Mucosa of descending colon (tissue), 3 donors: Measurements from ENCODE around the gene COMMD3. TPM values are rescaled to one million over a fixed set of nuclear protein-coding genes. Genes with fewer than 3 reads are reported as not detected.

ENCODE experiments used
- ATAC-seq: fragments of 200-7000 bp; cut with Tn5 transposase; one replicate; pipeline ENCODE4 v1.9.1; 2020; ENCODE audit warnings: mild to moderate bottlenecking, moderate library complexity
- DNase-seq, 3 donors: peaks; one replicate each; pipeline ENCODE4 v3.0.0-alpha.2; 2020
- H3K36me3 ChIP-seq: fragments of 200-600 bp; one replicate; pipeline ENCODE4 v1.8.0; 2021; ENCODE audit warnings: low read depth, mild to moderate bottlenecking
- H3K4me1 ChIP-seq: fragments of 200-600 bp; one replicate; pipeline ENCODE4 v1.8.0; 2021; ENCODE audit warnings: low read depth, mild to moderate bottlenecking
- H3K4me3 ChIP-seq: fragments of 200-600 bp; one replicate; pipeline ENCODE4 v1.8.0; 2021; ENCODE audit warnings: mild to moderate bottlenecking
- H3K9me3 ChIP-seq: fragments of 200-600 bp; one replicate; pipeline ENCODE4 v1.8.0; 2021; ENCODE audit warnings: mild to moderate bottlenecking
- CTCF ChIP-seq: fragments of 200-600 bp; IDR thresholded peaks from one replicate; pipeline ENCODE4 v1.8.0; 2022; ENCODE audit warnings: antibody characterized with exemption, mild to moderate bottlenecking
- intact Hi-C, 2 donors: fragments of 100-400 bp; cut with DNase I in 1 of 2; cut with micrococcal nuclease in 1 of 2; formaldehyde crosslinking; loops; one replicate each; pipeline versions ENCODE4 v1.11.0 to v1.11.1; 2022; cut with DNase I, micrococcal nuclease
- total RNA-seq, 3 donors: library from RNA; stranded (reverse); fragmentation: NEBNext Ultra II Directional in 2 of 3; extraction: Animal tissue kit (Norgen Biotek cat#: 25700) in 2 of 3; gene quantifications; one replicate each; pipeline versions ENCODE4 v1.2.1 to v1.2.4, GENCODE V29; 2021 to 2023
- donor health status: DM: no; HTN: no; CAD: no; lungs with moderate emphysema.
- donor health status: DM: no; HTN: no; CAD: no.
- donor health status: DM: no; HTN: yes; CAD: no.

Gene COMMD3
- total RNA-seq, 3 donors from 2014 or later, result 48.4 to 56.5 (median 51.2) TPM

GRCh38 chr10:22341926-22342196 is 25.7 kb downstream of the COMMD3 start:
- DNase-seq (no peak), ATAC-seq (no peak)
- H3K36me3 ChIP-seq, result no peaks in the 10 kb centered on the region
- no peaks in the 10 kb centered on the region for H3K9me3 ChIP-seq
- TF ChIP-seq CTCF, result no peak
- no peak overlapping the region for H3K4me3 ChIP-seq
- intact Hi-C loops, result no loop called here
- H3K4me1 ChIP-seq, result peaks cover 12% of the 10 kb centered on the region

GRCh38 chr10:22342421-22342820 is 26.2 kb downstream of the COMMD3 start:
- no peak for TF ChIP-seq CTCF
- DNase-seq (no peak), ATAC-seq (no peak)
- intact Hi-C loops, result no loop called here
- H3K4me1 ChIP-seq, result peaks cover 10% of the 10 kb centered on the region
- no peak overlapping the region for H3K4me3 ChIP-seq
- H3K9me3 ChIP-seq, result no peaks in the 10 kb centered on the region
- no peaks in the 10 kb centered on the region for H3K36me3 ChIP-seq

- DNase-seq (no peak), ATAC-seq (no peak)
- Histone ChIP-seq H3K4me1 (peaks cover 10% of the 10 kb centered on the region), H3K4me3 (no peak overlapping the region), H3K36me3 (no peaks in the 10 kb centered on the region), H3K9me3 (no peaks in the 10 kb centered on the region)
- intact Hi-C loops, result no loop called here
- TF ChIP-seq CTCF, result no peak
Observed at GRCh38 chr10:22343731-22344130, 27.5 kb downstream of the COMMD3 start.

- no peak for ATAC-seq
- peaks cover 10% of the 10 kb centered on the region for H3K4me1 ChIP-seq
- no peak overlapping the region for H3K4me3 ChIP-seq
- TF ChIP-seq CTCF, result no peak
- intact Hi-C loops, result no loop called here
- no peaks in the 10 kb centered on the region for H3K36me3 ChIP-seq
- H3K9me3 ChIP-seq, result no peaks in the 10 kb centered on the region
- no peak for DNase-seq
Observed at GRCh38 chr10:22344249-22344648, 28.1 kb downstream of the COMMD3 start.

GRCh38 chr10:22344781-22345300 is 28.7 kb downstream of the COMMD3 start:
- no peaks in the 10 kb centered on the region for H3K36me3 ChIP-seq
- no peak for TF ChIP-seq CTCF
- H3K4me3 ChIP-seq, result no peak overlapping the region
- intact Hi-C loops, result no loop called here
- ATAC-seq (no peak), DNase-seq (no peak)
- peaks cover 9% of the 10 kb centered on the region for H3K4me1 ChIP-seq
- H3K9me3 ChIP-seq, result no peaks in the 10 kb centered on the region
